NCI-H1436 (cell line): ENCODE measurements around the gene WDR81.

Source experiments
- DNase-seq: peaks from one replicate; lab custom pipeline; 2025; lab: John Stamatoyannopoulos, UW

Gene WDR81

GRCh38 chr17:1782171-1782567 lies 57.7 kb downstream of the WDR81 start:
- DNase-seq, result no peak

GRCh38 chr17:1783271-1783670 lies 58.8 kb downstream of the WDR81 start:
- DNase-seq, result no peak

GRCh38 chr17:1783834-1784611 lies 59.5 kb downstream of the WDR81 start:
- no peak for DNase-seq

DNA sequence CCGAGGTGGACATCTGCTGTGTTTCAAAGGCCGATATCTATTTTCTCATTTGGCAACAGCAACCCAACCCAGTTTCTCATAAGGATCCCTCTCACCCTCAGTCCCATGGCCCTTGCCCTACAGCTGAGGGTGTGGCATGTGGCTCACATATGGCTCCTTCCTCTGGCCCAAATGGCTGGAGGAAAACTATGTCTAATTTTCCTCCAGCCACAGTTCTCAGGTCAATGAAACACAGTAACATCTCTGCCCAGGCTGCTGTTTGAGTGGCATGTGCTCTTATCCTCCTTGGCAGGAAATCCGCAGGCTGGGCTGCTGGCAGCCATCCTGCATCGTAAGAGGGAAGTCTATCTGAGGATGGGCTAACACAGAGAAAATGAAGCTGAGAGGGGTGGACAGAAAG lies 61.4 kb downstream of the WDR81 start:
- no peak for DNase-seq

DNA sequence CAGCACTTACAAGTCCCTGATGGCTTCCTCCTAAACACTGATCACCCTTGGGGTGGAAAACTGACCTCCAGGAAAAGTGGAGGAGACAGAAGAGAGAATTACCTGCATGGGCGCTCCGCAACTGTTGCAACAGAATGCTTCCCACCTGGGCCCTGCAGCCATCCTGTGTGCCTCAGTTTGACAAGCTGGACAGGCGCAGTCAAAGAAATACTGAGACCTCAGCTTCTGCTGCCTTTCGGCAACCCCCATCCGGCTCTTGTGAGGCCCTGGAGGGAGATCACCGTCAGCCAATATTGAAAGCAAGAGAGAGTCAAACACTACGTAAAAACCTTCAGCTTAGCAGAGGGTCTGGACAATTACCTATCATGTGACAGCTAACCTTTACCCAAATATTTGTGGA lies 62.2 kb downstream of the WDR81 start:
- DNase-seq, result no peak

DNA sequence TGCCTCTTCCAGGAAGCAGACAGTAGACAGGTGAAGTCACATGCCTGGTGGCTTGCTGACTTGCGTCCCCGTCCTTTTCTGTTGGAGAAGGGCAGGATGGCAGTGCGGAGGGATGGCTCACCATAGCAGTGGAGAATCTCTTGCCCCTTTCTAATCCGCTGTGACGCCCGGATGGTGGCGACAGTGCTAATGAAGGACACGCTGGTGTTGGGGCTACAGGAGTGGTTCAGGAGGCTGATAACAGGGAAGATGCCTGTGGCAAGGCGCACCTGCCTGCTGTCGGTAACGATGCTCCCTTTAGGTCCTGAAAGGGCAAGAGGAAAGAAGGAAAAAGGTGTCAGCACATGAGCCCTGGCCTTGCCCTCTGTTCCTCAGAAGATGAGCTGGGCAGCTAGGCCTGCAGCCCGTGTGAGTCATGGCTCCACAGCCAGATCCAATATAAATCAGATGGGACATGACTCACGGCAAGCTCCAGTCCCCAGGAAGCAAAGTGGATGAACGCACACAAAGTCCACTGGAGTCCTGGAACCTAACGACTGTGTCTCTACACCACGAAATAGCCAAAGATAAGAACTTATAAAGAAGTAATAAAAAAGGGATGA lies 62.9 kb downstream of the WDR81 start:
- no peak for DNase-seq
